HepG2 (cell line): ENCODE data around the gene YIPF4. TPM values are rescaled to one million over a fixed set of nuclear protein-coding genes. Genes with fewer than 3 reads are reported as not detected.
A peak's percentile ranks its signal among the peaks of the same experiment; 100 is the strongest.

Experiments used
- ATAC-seq: fragments of 200-7000 bp; cut with Tn5 transposase; 3 replicates; pipeline ENCODE4 v1.9.1; 2020; ENCODE audit warnings: mild to moderate bottlenecking, moderate library complexity
- BruUV-seq: library from RNA; stranded (reverse); fragments of 400-500 nt; replicated peaks from 2 replicates; lab custom pipeline; 2021; lab: Mats Ljungman, UMichigan
- CTCF ChIA-PET: fragments of 300-600 bp; formaldehyde crosslinking; extraction: SDS; loops from one replicate; lab custom pipeline; 2021; ENCODE audit warnings: low total read pairs, inconsistent platforms, low intra/inter-chr PET ratio; lab: Yijun Ruan, JAX
- POLR2A ChIA-PET: fragments of 350-600 bp; sonication (Branson Sonifier 250); formaldehyde crosslinking; loops from one replicate; lab custom pipeline; 2020; ENCODE audit warnings: antibody characterized with exemption, inconsistent platforms; lab: Yijun Ruan, JAX
- DNase-seq: peaks from one replicate; pipeline ENCODE4 v3.0.0-alpha.2; 2015; ENCODE audit warnings: low spot score
- FAIRE-seq: peaks from 3 replicates; lab custom pipeline; 2011; peaks lifted over from hg19 to GRCh38; lab: Jason Lieb, UNC
- H2AFZ ChIP-seq: one replicate; pipeline ENCODE4 v1.6.1; 2011; ENCODE audit warnings: low read length, inconsistent platforms
- H3K27ac ChIP-seq: fragments of 300-600 bp; 3 replicates; pipeline ENCODE4 v1.8.0; 2011; ENCODE audit warnings: mixed run types, mild to moderate bottlenecking, mixed read lengths, low read length, inconsistent platforms; ENCODE audit not compliant: insufficient read depth; ENCODE audit errors: extremely low read length
- H3K27me3 ChIP-seq, 2 experiments: fragments of 200-600 bp in 1 of 2; 2 replicates in 1 of 2; 3 replicates in 1 of 2; pipeline versions ENCODE4 v1.6.0 to v1.8.0; 2011; ENCODE audit warnings: low read length in 2 of 2, mild to moderate bottlenecking in 2 of 2, moderate library complexity in 2 of 2, inconsistent platforms in 1 of 2; ENCODE audit not compliant: insufficient read depth in 2 of 2, control insufficient read depth in 1 of 2
- H3K36me3 ChIP-seq, 2 experiments: fragments of 200-600 bp in 1 of 2; replicated peaks in 1 of 2; 2 replicates in 1 of 2; 3 replicates in 1 of 2; pipeline versions ENCODE4 v1.5.1 to v1.8.0; 2011; ENCODE audit warnings: low read length in 2 of 2, inconsistent platforms in 1 of 2; ENCODE audit not compliant: insufficient read depth in 2 of 2, control insufficient read depth in 1 of 2
- H3K4me1 ChIP-seq: 2 replicates; pipeline ENCODE4 v1.5.1; 2012; ENCODE audit warnings: low read length, inconsistent platforms; ENCODE audit not compliant: insufficient read depth
- H3K4me2 ChIP-seq: 2 replicates; pipeline ENCODE4 v1.6.0; 2011; ENCODE audit warnings: low read depth, low read length, inconsistent platforms
- H3K4me3 ChIP-seq, 3 experiments: fragments of 200-600 bp in 1 of 3; sonication (generic), shearing (Covaris generic) in 1 of 3; replicated peaks in 1 of 3; 2 replicates each; pipeline ENCODE4 v1.5.1; 2011 to 2016; ENCODE audit warnings: low read length in 3 of 3, inconsistent platforms in 2 of 3, low read depth in 2 of 3, mild to moderate bottlenecking in 2 of 3, control low read depth in 1 of 3, mixed read lengths in 1 of 3; ENCODE audit not compliant: insufficient read depth in 1 of 3
- H3K79me2 ChIP-seq: one replicate; pipeline ENCODE4 v1.6.1; 2011; ENCODE audit warnings: low read length, inconsistent platforms; ENCODE audit not compliant: insufficient read depth
- H3K9ac ChIP-seq: 2 replicates; pipeline ENCODE4 v1.6.0; 2011; ENCODE audit warnings: mild to moderate bottlenecking, low read depth, low read length, inconsistent platforms; ENCODE audit not compliant: insufficient read depth
- H3K9me3 ChIP-seq: 2 replicates; pipeline ENCODE4 v1.5.1; 2012; ENCODE audit warnings: mild to moderate bottlenecking, low read length
- H4K20me1 ChIP-seq: 2 replicates; pipeline ENCODE4 v1.6.0; 2011; ENCODE audit warnings: inconsistent platforms, mild to moderate bottlenecking, low read length, moderate library complexity; ENCODE audit not compliant: insufficient read depth
- MED8 ChIP-seq: sonication (generic); formaldehyde crosslinking; IDR thresholded peaks from 2 replicates; pipeline ENCODE4 v1.8.1; 2023; ENCODE audit warnings: mild to moderate bottlenecking, missing genetic modification reagents; ENCODE audit not compliant: insufficient replicate concordance
- MXD4 ChIP-seq: IDR thresholded peaks from 2 replicates; pipeline ENCODE4 v1.6.1; 2016; ENCODE audit warnings: mild to moderate bottlenecking, missing biosample characterization, missing genetic modification reagents
- TBP ChIP-seq: sonication (generic); formaldehyde crosslinking; IDR thresholded peaks from 2 replicates; pipeline ENCODE4 v1.5.0; 2020; ENCODE audit warnings: missing genetic modification reagents
- TBX2 ChIP-seq: sonication (generic); formaldehyde crosslinking; IDR thresholded peaks from 2 replicates; pipeline ENCODE4 v1.5.0; 2020; ENCODE audit warnings: missing genetic modification reagents, mild to moderate bottlenecking, borderline replicate concordance
- ZBTB34 ChIP-seq: sonication (generic); formaldehyde crosslinking; IDR thresholded peaks from 2 replicates; pipeline ENCODE4 v1.8.0; 2022; ENCODE audit warnings: mild to moderate bottlenecking, missing genetic modification reagents
- ZFP82 ChIP-seq: sonication (generic); formaldehyde crosslinking; IDR thresholded peaks from 2 replicates; pipeline ENCODE4 v1.5.1; 2020; ENCODE audit warnings: mild to moderate bottlenecking, missing genetic modification reagents, borderline replicate concordance
- ZHX1 ChIP-seq: sonication (generic); formaldehyde crosslinking; IDR thresholded peaks from 2 replicates; pipeline ENCODE4 v1.8.1; 2022; ENCODE audit warnings: low read depth, mild to moderate bottlenecking, missing genetic modification reagents
- ZNF556 ChIP-seq: sonication (generic); formaldehyde crosslinking; IDR thresholded peaks from 2 replicates; pipeline ENCODE4 v1.4.0; 2020; ENCODE audit warnings: mild to moderate bottlenecking, missing genetic modification reagents, borderline replicate concordance
- ZNF782 ChIP-seq: sonication (generic); formaldehyde crosslinking; IDR thresholded peaks from 2 replicates; pipeline ENCODE4 v1.4.0; 2020; ENCODE audit warnings: missing genetic modification reagents, mild to moderate bottlenecking, borderline replicate concordance
- WGBS: methylation state at CpG from one replicate; pipeline ENCODE4 v1.1.6; 2017; ENCODE audit warnings: low lambda C conversion rate; 5-methylcytosine and 5-hydroxymethylcytosine counted together
- in situ Hi-C: cut with HindIII; loops from 2 replicates; pipeline ENCODE4 v1.10.0; 2017; ENCODE audit warnings: low pct_unique_long_range_greater_than_20kb; ENCODE audit not compliant: extremely low pct_ligation_motif_present
- intact Hi-C: fragments of 100-400 bp; cut with micrococcal nuclease; formaldehyde crosslinking; loops from one replicate; pipeline ENCODE4 v1.10.0; 2022; ENCODE audit not compliant: unreplicated experiment
- polyA plus RNA-seq, 8 experiments: library from polyadenylated mRNA; depleted of rRNA in 3 of 8; stranded (reverse) in 7 of 8; unstranded in 1 of 8; fragments of >200 nt; fragmentation: Illumina TruSeq in 4 of 8; extraction: Trizol in 4 of 8; gene quantifications; 2 replicates each; pipeline versions ENCODE4 v1.2.1 to v1.2.3, GENCODE V29; 2011 to 2016; ENCODE audit warnings: low read depth in 4 of 8, missing spikeins in 1 of 8, mixed read lengths in 1 of 8; ENCODE audit not compliant: insufficient read depth in 1 of 8
- total RNA-seq, 5 experiments: library from RNA; depleted of rRNA; stranded (reverse); fragments of >200 nt; fragmentation: Illumina TruSeq; extraction: Trizol; gene quantifications; 2 replicates each; pipeline ENCODE4 v1.2.3, GENCODE V29; 2016; ENCODE audit warnings: low read depth in 1 of 5
- TF ChIP-seq, protein P1 (sequence below): sonication (generic); formaldehyde crosslinking; IDR thresholded peaks from 2 replicates; pipeline ENCODE4 v1.4.0; 2020; ENCODE audit warnings: missing genetic modification reagents
- TF ChIP-seq, protein P2 (sequence below): IDR thresholded peaks from 2 replicates; pipeline ENCODE4 v1.6.1; 2016

The YIPF4 gene
- total and polyA plus RNA-seq, 2 of the 13 experiments (the other 11 are each of a cell fraction or from before 2014, with no cell fraction given), result 19.0 to 43.9 TPM

GRCh38 chr2:32355976-32356680, 78.4 kb downstream of the YIPF4 start (continued):
- no peak for TF ChIP-seq TBX2

GRCh38 chr2:32356681-32357317, 79.1 kb downstream of the YIPF4 start, which contains the start of gene BIRC6:
TSS of gene BIRC6 (plus strand) at chr2:32357023. CDS start at chr2:32357162, 139 bp downstream.
- Histone ChIP-seq H4K20me1 (peaks cover 39% of the 10 kb centered on the region), H3K4me2 (peak within 1 kb of the TSS; percentile 80), H3K27ac (peak within 1 kb of the TSS; percentile 92), H3K9me3 (no peaks in the 10 kb centered on the region), H3K9ac (peak within 1 kb of the TSS; percentile 90), H3K4me1 (peaks cover 41% of the 10 kb centered on the region), H3K4me3 (peak within 1 kb of the TSS; percentile 96 to 100 (median 100)), H3K36me3 (peaks cover 0 to 6% of the 10 kb centered on the region in 2 experiments; a peak in 2 of 5 replicates), H2AFZ (no peak within 1 kb of the TSS), H3K79me2 (peaks cover 45% of the 10 kb centered on the region), H3K27me3 (no peaks in the 10 kb centered on the region; a peak in 1 of 5 replicates)
- FAIRE-seq (peak; percentile 21), DNase-seq (peak; percentile 97), ATAC-seq (peak; percentile 96)
- intact Hi-C loops (loop anchor here (2.0 kb wide), 1 partner anchor 28 kb away; no protein-coding TSS in a partner anchor), in situ Hi-C loops (no loop called here)
- WGBS, result under 1% methylated on average over 39 of the region's 76 CpGs
- BruUV-seq, result no TSS peak
- CTCF ChIA-PET, result no interaction called here
- POLR2A ChIA-PET, result interaction anchor here (0.7 to 2.1 kb wide), 11 partner anchors 9 to 191 kb away, joined by 3 to 36 read pairs (median 3); partner anchors contain the start of gene SLC30A6
- TF ChIP-seq MXD4 (CRISPR knock-in tag) (peak; percentile 95), ZHX1 (peak; percentile 81), ZNF556 (CRISPR knock-in tag) (peak; percentile 95), ZNF782 (CRISPR knock-in tag) (peak; percentile 65; the same call in 1 of the 2 replicates), MED8 (peak; percentile 98), ZFP82 (CRISPR knock-in tag) (peak; percentile 98), TBP (CRISPR knock-in tag) (0 out of 2 replicates have a peak, but pooled peaks have one; percentile 22), ZBTB34 (CRISPR knock-in tag) (peak; percentile 68)
- TF ChIP-seq, protein P1, sequence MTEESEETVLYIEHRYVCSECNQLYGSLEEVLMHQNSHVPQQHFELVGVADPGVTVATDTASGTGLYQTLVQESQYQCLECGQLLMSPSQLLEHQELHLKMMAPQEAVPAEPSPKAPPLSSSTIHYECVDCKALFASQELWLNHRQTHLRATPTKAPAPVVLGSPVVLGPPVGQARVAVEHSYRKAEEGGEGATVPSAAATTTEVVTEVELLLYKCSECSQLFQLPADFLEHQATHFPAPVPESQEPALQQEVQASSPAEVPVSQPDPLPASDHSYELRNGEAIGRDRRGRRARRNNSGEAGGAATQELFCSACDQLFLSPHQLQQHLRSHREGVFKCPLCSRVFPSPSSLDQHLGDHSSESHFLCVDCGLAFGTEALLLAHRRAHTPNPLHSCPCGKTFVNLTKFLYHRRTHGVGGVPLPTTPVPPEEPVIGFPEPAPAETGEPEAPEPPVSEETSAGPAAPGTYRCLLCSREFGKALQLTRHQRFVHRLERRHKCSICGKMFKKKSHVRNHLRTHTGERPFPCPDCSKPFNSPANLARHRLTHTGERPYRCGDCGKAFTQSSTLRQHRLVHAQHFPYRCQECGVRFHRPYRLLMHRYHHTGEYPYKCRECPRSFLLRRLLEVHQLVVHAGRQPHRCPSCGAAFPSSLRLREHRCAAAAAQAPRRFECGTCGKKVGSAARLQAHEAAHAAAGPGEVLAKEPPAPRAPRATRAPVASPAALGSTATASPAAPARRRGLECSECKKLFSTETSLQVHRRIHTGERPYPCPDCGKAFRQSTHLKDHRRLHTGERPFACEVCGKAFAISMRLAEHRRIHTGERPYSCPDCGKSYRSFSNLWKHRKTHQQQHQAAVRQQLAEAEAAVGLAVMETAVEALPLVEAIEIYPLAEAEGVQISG (CRISPR knock-in tag), result peak; percentile 90
- TF ChIP-seq, protein P2, sequence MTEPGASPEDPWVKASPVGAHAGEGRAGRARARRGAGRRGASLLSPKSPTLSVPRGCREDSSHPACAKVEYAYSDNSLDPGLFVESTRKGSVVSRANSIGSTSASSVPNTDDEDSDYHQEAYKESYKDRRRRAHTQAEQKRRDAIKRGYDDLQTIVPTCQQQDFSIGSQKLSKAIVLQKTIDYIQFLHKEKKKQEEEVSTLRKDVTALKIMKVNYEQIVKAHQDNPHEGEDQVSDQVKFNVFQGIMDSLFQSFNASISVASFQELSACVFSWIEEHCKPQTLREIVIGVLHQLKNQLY (CRISPR knock-in tag), result 0 out of 2 replicates have a peak, but pooled peaks have one; percentile 80
